GM19099 (cell line): ENCODE results near the gene RBM7.
A peak's percentile ranks its signal among the peaks of the same experiment; 100 is the strongest.

Experiments used
- POLR2A ChIP-seq: IDR thresholded peaks from 3 replicates; pipeline ENCODE4 v1.6.1; 2011; ENCODE audit warnings: low read depth; ENCODE audit not compliant: insufficient read length; ENCODE audit errors: extremely low read depth

Gene RBM7

DNA sequence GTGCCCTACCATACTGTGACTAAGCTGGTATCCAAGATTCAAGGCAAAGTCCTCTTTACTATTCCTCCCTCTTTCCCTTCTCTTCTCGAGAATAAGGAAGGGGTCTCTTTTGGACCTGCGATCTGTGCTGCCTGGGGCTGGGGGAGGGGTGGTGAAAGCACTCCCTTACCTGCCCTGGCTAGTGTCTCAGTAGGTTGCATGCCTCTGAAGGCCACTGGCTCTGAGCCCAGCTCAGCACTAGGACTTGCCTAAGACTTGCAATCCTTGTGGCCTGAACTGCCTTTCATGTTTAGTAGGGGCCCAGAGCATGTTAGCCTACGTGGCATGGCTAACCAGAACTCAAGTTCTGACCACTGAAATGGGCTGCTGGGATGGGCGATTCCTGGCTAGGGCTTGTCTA, 25.8 kb downstream of the RBM7 start:
- TF ChIP-seq POLR2A = no peak

DNA sequence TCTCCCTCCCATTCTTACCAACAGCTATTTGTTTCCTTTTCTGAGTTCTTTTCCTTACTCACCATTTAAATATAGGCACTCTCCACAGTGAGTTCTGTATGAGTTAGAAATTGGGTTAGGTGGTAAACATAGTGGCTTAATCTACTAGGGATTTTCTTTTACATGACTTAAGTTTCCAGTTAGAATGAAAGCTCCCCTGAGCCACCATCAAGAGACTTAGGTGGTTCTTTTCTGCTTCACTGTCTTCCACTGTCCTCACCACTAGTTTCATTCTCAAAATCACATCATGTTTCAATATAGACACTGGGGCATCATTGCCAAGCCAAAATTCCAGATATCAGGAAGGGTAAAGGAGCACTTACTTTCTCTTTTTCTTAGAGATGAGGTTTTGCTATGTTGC, 29.8 kb downstream of the RBM7 start:
- TF ChIP-seq POLR2A = no peak

DNA sequence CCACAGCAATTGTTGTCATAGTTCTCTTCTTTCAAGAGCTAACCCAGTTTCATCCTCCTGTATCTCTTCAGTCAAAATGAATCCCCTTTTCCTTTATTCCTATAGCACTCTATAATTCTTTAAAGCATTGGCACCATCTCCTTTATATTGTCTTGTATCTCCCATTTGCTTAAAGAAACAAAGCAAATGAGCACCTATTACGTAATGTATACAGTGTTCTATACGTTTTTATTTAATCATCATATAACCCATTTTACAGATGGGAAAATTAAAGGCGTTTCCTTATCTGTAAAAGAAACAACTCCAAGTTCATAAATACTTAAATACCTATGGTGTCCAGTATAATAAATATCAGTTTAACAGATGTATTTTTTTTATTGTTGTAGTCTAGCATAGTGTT, 32.4 kb downstream of the RBM7 start:
- no peak for TF ChIP-seq POLR2A

DNA sequence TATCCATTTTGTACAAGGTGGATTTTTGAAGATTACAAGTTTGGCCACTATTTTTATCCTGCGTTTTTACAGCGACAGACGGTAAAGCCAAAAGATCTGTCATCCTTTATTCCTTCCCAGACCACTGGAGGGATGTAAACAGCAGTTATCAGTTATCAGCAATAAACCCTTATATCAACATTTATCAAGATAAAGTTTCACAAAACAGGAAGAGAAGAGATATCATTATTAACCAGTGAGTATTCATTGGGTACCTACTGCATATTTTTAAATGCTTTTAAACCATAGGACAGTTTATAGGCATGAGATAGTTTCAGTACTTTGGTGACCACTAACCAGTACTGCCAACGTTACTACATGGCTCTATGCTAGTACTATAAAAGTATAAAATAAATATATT, 32.9 kb downstream of the RBM7 start:
- no peak for TF ChIP-seq POLR2A

DNA sequence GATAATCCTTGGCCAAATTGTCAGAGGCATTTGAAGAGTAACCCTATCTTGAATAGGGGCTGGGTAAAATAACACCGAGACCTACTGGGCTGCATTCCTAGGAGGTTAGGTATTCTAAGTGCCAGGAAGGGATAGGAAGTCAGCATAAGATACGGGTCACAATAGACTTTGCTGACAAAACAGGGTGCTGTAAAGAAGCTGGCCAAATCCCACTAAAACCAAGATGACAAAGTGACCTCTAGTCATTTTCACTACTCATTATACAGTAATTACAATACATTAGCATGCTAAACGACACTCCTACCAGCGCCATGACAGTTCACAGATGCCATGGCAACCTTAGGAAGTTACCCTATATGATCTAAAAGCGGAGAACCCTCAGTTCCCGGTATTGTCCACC, 37.8 kb downstream of the RBM7 start:
- TF ChIP-seq POLR2A = no peak

DNA sequence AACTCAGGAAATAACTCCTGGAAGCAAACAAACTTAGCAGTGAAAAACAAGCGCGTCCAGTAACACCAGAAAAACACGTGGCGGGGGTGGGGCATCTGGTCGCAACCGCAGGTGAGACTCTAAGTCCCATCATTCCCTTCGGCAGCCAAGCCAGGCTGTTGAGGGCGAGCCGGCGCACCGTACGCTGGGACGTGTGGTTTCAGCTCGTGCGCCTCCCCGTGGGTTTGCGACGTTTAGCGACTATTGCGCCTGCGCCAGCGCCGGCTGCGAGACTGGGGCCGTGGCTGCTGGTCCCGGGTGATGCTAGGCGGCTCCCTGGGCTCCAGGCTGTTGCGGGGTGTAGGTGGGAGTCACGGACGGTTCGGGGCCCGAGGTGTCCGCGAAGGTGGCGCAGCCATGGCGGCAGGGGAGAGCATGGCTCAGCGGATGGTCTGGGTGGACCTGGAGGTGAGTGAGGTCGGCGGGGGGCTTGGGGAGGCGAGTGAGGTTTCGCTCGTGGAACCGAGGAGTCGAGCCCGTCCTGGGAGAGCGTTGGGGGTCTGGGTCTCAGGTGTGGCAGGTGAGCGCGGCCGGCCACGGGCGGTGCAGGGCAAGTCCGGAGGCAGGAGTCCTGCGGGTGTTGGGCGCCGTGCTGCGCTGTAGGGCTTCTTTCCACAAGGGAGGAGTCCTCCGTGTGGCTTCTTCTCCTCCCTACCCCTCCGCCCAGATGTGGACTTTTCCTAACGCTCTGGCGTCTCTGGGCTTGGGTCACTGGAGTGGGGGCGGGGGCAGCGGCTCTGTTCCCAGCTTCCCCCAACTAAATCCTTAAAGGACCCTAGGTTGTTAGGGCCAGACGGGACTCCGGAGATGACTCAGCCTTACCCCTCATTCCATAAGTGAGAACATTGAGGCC, 39.0 kb downstream of the RBM7 start, which contains the start of gene REXO2:
Gene REXO2 (plus strand): TSS at position 239 of the 892 bp plus-strand sequence. CDS start 62 bp downstream, at position 301.
- peak; percentile 28 for TF ChIP-seq POLR2A

DNA sequence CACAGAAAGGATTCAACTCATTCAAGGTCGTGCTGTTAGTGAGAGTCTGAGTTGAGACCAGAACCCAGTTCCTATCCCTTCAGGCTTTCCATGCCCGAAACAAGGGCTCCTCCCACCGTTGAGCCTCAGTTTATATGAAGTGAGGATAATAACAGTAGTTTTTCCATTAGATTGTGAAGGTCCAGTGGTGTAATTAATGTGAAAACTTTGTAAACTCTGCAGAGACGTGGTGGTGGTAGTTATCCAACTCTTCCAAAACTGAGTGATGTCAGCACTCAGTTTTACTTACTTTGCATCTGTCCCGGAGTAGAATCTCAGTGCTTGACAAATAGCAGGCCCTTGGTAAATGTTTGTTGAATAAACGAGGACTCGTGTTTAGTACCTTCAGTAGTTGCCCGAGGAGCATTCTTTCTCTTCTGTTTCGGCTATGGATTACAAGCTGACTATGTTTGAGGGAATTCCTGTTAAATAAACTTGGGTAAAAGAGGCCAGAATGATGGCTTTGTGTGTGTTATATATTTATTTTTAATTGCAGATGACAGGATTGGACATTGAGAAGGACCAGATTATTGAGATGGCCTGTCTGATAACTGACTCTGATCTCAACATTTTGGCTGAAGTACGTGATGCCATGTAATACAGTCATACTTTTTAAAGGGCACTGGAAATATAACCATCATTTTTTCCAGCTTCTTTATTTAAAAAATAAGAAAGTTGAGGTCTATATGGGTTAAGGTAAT, 39.8 kb downstream of the RBM7 start:
- TF ChIP-seq POLR2A = no peak

DNA sequence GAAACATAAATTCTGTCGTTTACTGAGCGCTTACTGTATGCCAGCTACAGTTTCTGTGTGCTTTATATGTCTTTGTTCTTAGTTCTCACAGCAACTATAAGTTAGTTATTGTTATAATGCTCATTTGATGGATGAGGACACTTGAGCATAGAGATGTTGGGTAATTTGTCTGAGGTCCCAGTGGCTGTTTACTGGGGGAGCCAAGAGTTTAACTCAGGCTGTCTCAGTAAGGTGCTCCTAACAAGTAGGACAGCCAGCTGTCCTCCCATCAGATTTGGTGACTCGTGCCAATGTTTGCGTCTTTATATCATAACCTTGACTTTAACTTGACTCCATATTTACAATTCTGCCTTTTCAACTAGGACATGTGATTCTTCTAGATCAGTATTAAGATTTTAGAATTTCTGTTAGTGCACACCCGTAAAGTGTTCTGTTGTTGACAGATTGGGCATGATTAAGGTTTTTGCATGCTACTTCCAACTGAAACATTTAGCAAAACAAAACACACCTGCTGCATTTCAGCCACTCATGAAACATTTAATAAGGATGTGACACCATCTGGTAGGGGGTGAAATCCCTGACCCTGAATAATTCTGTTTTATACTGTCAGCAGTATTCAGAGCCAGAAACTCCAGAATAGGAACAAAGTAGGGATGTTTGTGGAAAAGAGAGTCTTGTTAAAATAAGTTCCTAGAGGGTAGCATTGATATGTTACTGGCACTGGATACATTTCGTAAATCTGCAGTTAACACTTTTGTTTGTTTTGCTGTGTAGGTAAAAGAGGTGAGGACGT, 40.7 kb downstream of the RBM7 start:
- TF ChIP-seq POLR2A = no peak

DNA sequence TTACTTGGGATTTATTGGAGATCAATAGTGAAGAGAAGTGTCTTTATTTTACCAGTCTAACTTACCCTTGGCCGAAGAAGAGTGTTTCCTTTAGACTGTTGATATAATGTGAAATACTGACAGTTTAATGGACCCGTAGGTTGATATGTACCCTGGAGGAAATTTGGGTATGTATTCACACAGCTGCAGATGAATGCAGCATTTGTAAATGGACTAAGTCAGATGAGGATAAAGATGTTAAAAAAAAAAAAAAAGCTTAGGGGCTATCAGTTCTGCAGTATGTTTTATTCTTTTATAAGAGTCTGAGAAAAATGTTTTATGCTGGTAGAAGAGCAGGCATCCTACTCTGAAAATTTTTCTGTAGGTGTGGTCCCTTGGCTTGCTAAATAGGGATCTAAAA, 41.5 kb downstream of the RBM7 start:
- TF ChIP-seq POLR2A = no peak

DNA sequence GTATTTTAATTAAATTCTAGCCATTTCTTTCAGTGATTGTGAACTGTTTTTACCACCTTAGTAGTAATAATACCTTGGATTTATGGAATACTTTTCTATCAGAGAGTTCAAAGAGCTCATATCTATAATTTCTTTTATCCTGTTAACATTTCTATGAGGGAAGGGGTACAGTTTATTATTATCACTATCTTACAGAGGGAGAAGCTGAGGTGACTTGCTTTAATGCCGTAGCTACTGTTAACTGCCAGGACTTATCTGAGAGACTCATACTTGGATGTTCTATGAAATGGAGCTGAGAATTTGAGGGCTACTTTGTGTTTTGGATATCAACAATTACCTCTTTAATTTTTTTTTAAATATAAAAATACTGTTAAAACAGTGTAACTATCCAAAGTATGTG, 42.1 kb downstream of the RBM7 start:
- TF ChIP-seq POLR2A = no peak

DNA sequence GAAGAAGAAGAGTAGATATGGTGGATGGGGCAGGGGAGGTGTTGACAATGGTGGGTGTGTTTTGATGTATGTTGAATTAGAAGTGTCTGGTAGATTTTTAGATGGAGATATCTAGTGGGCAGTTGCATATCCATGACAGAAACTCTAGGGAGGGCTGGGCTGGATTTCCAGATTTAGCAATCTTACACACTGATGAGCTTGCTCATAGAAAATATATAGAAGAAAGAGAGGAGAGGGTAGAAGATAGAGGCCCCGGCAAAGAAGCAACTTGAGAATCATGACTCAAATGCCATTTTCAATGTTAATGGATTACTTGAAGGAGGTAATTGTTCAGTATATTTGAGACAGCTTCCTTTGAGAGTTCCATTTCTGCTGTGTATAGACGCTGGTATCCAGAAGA, 47.0 kb downstream of the RBM7 start:
- no peak for TF ChIP-seq POLR2A

DNA sequence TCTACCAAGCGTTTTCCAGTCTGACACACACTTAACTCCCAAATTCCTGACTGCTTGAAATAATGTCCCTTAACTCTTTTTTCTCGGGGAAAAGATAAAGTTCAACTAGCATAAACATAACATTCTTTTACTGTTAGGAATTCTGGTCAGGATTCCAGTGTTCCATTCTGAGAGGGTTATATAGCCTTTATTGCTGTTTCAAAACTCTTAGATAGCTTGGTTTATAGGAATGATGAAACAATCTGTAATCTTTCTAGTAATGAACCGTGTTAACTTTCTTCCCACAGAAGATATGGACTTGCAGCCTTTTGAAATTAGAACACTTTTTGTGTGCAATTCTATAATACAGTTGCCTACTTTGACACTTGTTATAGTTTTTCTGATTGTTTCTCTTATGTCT, 47.4 kb downstream of the RBM7 start:
- TF ChIP-seq POLR2A = no peak

DNA sequence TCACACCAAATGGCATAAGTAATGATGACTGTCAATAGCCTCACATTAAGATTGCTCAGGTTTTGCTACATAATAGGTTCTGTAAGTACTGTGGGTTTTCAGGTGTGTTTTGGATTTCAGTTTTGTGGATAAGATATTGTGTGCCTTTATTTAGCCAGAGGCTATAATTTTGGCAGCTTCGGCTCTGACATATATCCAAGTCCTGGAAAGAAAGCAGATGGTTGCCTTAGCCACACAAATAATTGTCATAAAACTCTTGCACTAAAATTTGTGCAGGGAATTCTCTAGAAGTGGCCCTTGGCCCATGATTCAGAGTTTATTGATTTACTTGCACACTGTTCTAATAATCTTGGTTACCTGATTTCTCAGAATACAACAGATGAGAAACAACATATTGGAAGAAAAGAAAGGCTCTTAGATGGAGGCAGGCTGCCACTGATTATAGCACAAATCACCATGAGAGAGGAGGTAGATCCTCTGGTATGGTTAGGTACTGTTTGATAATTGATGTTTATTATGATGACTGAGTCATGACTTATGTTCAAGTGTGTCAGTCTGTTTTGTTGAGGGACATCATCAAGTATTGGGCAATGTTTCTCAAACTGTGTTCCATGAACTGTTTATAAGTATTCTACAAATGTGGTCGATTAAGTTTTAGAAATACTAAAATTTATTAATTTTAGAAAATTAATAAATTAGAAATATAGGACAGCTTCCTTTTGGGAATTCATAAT, 48.5 kb downstream of the RBM7 start:
- no peak for TF ChIP-seq POLR2A

DNA sequence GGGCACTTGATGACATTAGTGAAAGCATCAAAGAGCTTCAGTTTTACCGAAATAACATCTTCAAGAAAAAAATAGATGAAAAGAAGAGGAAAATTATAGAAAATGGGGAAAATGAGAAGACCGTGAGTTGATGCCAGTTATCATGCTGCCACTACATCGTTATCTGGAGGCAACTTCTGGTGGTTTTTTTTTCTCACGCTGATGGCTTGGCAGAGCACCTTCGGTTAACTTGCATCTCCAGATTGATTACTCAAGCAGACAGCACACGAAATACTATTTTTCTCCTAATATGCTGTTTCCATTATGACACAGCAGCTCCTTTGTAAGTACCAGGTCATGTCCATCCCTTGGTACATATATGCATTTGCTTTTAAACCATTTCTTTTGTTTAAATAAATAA, 49.4 kb downstream of the RBM7 start:
- TF ChIP-seq POLR2A = no peak

DNA sequence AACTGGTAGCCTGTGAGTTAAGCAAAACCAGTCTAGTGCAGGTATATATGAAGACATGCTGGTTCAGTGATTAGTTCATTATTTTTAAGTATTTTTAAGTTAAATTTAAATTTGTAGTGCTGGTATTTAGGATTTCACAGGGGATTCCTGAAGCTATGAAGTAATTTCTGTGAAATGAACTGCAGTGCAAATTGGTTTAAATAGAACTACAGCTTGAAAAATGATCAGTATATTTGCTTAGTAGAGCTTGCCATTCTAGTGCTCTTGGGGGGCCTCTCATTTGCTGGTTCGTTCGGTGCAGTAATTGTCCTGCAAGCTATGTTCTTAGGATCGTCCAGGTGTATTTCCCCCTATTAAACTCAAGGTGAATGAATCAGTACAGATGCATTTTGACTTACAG, 51.9 kb downstream of the RBM7 start:
- TF ChIP-seq POLR2A = no peak
